ENCODE data around the gene ANKLE2. TPM values are rescaled to one million over a fixed set of nuclear protein-coding genes. Genes with fewer than 3 reads are reported as not detected.

ANKLE2 gene
- polyA plus RNA-seq, 2 of the 4 experiments (the other 2 are of a cell fraction) = 70.7 to 103 TPM

- 91% methylated on average over 9 of the region's 9 CpGs for WGBS (ENCODE audit: missing lambda C conversion rate)
- no peak for TF ChIP-seq HMGXB4 (CRISPR knock-in tag; IDR thresholded peaks at IDR 0.05; ENCODE audit: borderline replicate concordance)
- no peak for TF ChIP-seq CEBPB (IDR thresholded peaks at IDR 0.05)
- TF ChIP-seq EHF (CRISPR knock-in tag; IDR thresholded peaks at IDR 0.05) = no peak
- TF ChIP-seq RCOR1 (IDR thresholded peaks at IDR 0.05; ENCODE audit: low read depth, low read length) = no peak
- TF ChIP-seq NR3C1 (IDR thresholded peaks at IDR 0.05) = no peak
- TF ChIP-seq E2F6 (IDR thresholded peaks at IDR 0.05; ENCODE audit: borderline replicate concordance, low read depth) = no peak
- TF ChIP-seq TP53 (CRISPR knock-in tag; IDR thresholded peaks at IDR 0.05) = no peak
- TF ChIP-seq ZFP36 (IDR thresholded peaks at IDR 0.05; ENCODE audit: borderline replicate concordance, partially characterized antibody) = no peak
- no peak for TF ChIP-seq EHMT2 (IDR thresholded peaks at IDR 0.05; ENCODE audit: low read depth)
- TF ChIP-seq CHD2 (IDR thresholded peaks at IDR 0.05; ENCODE audit: low read length, partially characterized antibody) = no peak
- no peak for TF ChIP-seq ZSCAN20 (CRISPR knock-in tag; IDR thresholded peaks at IDR 0.05)
- no peak for TF ChIP-seq BCL3 (IDR thresholded peaks at IDR 0.05)
- no peak for TF ChIP-seq ZNF302 (CRISPR knock-in tag; IDR thresholded peaks at IDR 0.05)
- TF ChIP-seq RNF2 (IDR thresholded peaks at IDR 0.05; ENCODE audit: borderline replicate concordance, low read depth) = no peak
- no peak for TF ChIP-seq SREBF2 (IDR thresholded peaks at IDR 0.05)
- no peak for TF ChIP-seq POLR2AphosphoS2 (conservative IDR thresholded peaks at IDR 0.05; ENCODE audit: low read length)
- TF ChIP-seq MYC (IDR thresholded peaks at IDR 0.05; ENCODE audit: borderline replicate concordance, low read length) = no peak
- TF ChIP-seq ESRRA (IDR thresholded peaks at IDR 0.05; ENCODE audit: borderline replicate concordance, low read length) = no peak
- TF ChIP-seq JUNB (IDR thresholded peaks at IDR 0.05) = no peak
- POLR2A ChIA-PET = no interaction called here
- no peak overlapping the region for H3K27ac ChIP-seq
- H3K4me3 ChIP-seq = no peak overlapping the region
- FAIRE-seq (no peak), ATAC-seq (no peak), DNase-seq (ENCODE audit: low read depth in 1 of 2, low spot score in 1 of 2) (no peak)
- no peaks in the 10 kb centered on the region for H3K9me3 ChIP-seq
- no peaks in the 10 kb centered on the region for H3K4me1 ChIP-seq
- H3K4me2 ChIP-seq = no peak overlapping the region
- CTCF ChIA-PET = no interaction called here
These were observed 84.1 kb downstream of the ANKLE2 start for GRCh38 chr12:132677492-132677891.

- TF ChIP-seq SMC3 (IDR thresholded peaks at IDR 0.05) (no peak), EHF (CRISPR knock-in tag; IDR thresholded peaks at IDR 0.05) (no peak), HES2 (IDR thresholded peaks at IDR 0.05) (no peak), CEBPB (IDR thresholded peaks at IDR 0.05) (no peak), RARB (CRISPR knock-in tag; IDR thresholded peaks at IDR 0.05) (no peak), HDAC2 (IDR thresholded peaks at IDR 0.05) (no peak), HMGXB4 (CRISPR knock-in tag; IDR thresholded peaks at IDR 0.05; ENCODE audit: borderline replicate concordance) (no peak), ZC3H11A (IDR thresholded peaks at IDR 0.05) (no peak), CBX2 (IDR thresholded peaks at IDR 0.05; ENCODE audit: borderline replicate concordance, low read depth) (no peak), NFE2L2 (conservative IDR thresholded peaks at IDR 0.05; ENCODE audit: low read length) (no peak)
- Histone ChIP-seq H3K4me2 (no peak overlapping the region), H3K27ac (no peak overlapping the region), H3K4me3 (no peak overlapping the region), H3K9me3 (no peaks in the 10 kb centered on the region), H3K4me1 (no peaks in the 10 kb centered on the region)
- ATAC-seq (no peak), DNase-seq (ENCODE audit: low read depth in 1 of 2, low spot score in 1 of 2) (no peak), FAIRE-seq (no peak)
- ChIA-PET POLR2A (no interaction called here), CTCF (interaction anchor here (1.0 kb wide), 1 partner anchor 522 kb away, joined by 3 read pairs; no protein-coding TSS in a partner anchor)
- 94% methylated on average over 14 of the region's 14 CpGs for WGBS (ENCODE audit: missing lambda C conversion rate)
These were observed 85.7 kb downstream of the ANKLE2 start for GRCh38 chr12:132675757-132676432.

Data from A549 (cell line).